HepG2 (cell line): ENCODE results near the gene SPI1. TPM values are rescaled to one million over a fixed set of nuclear protein-coding genes. Genes with fewer than 3 reads are reported as not detected.

Experiments
- FOXK2 ChIP-seq: fragments of 450-650 bp; IDR thresholded peaks from 2 replicates; pipeline ENCODE4 v1.6.1; 2016
- KAT8 ChIP-seq: IDR thresholded peaks from 2 replicates; pipeline ENCODE4 v1.6.1; 2016; ENCODE audit warnings: missing genetic modification reagents, missing compliant biosample characterization
- RFX5 ChIP-seq: IDR thresholded peaks from 2 replicates; pipeline ENCODE4 v1.6.1; 2011; ENCODE audit warnings: low read depth, low read length, improper control_type of control experiment
- SIN3B ChIP-seq: fragments of 150-350 bp; IDR thresholded peaks from 2 replicates; pipeline ENCODE4 v1.6.1; 2014; ENCODE audit warnings: low read length
- SOX6 ChIP-seq, 2 experiments: fragments of 450-650 bp in 1 of 2; sonication (generic) in 1 of 2; formaldehyde crosslinking in 1 of 2; IDR thresholded peaks; 2 replicates each; pipeline versions ENCODE4 v1.4.0 to v1.6.1; 2017 to 2020; ENCODE audit warnings: antibody characterized with exemption in 1 of 2, mild to moderate bottlenecking in 1 of 2, missing genetic modification reagents in 1 of 2
- SRY ChIP-seq: sonication (generic); formaldehyde crosslinking; IDR thresholded peaks from 2 replicates; pipeline ENCODE4 v1.8.0; 2022; ENCODE audit warnings: mild to moderate bottlenecking, missing genetic modification reagents
- STAT5B ChIP-seq: sonication (generic); formaldehyde crosslinking; IDR thresholded peaks from 2 replicates; pipeline ENCODE4 v1.4.0; 2020; ENCODE audit warnings: missing genetic modification reagents
- TBP ChIP-seq: sonication (generic); formaldehyde crosslinking; IDR thresholded peaks from 2 replicates; pipeline ENCODE4 v1.5.0; 2020; ENCODE audit warnings: missing genetic modification reagents
- TEAD3 ChIP-seq: optimal IDR thresholded peaks from 2 replicates; pipeline ENCODE3; 2016; ENCODE audit warnings: borderline replicate concordance
- ZFP41 ChIP-seq: sonication (generic); formaldehyde crosslinking; IDR thresholded peaks from 2 replicates; pipeline ENCODE4 v1.4.0; 2020; ENCODE audit warnings: mild to moderate bottlenecking, missing genetic modification reagents, borderline replicate concordance
- ZNF10 ChIP-seq: sonication (generic); formaldehyde crosslinking; IDR thresholded peaks from 2 replicates; pipeline ENCODE4 v1.4.0; 2020; ENCODE audit warnings: mild to moderate bottlenecking, low read depth, missing genetic modification reagents, borderline replicate concordance
- ZNF12 ChIP-seq: sonication (generic); formaldehyde crosslinking; IDR thresholded peaks from 2 replicates; pipeline ENCODE4 v1.5.0; 2020; ENCODE audit warnings: missing genetic modification reagents
- ZNF331 ChIP-seq: sonication (generic); formaldehyde crosslinking; IDR thresholded peaks from 2 replicates; pipeline ENCODE4 v1.4.0; 2020; ENCODE audit warnings: missing genetic modification reagents
- ZNF431 ChIP-seq: sonication (generic); formaldehyde crosslinking; IDR thresholded peaks from 2 replicates; pipeline ENCODE4 v1.9.0; 2022; ENCODE audit warnings: missing genetic modification reagents, low read depth, mild to moderate bottlenecking, borderline replicate concordance
- ZNF550 ChIP-seq: sonication (generic); formaldehyde crosslinking; IDR thresholded peaks from 2 replicates; pipeline ENCODE4 v1.4.0; 2020; ENCODE audit warnings: mild to moderate bottlenecking, missing genetic modification reagents, borderline replicate concordance
- ZNF572 ChIP-seq: sonication (generic); formaldehyde crosslinking; IDR thresholded peaks from 2 replicates; pipeline ENCODE4 v1.5.1; 2020; ENCODE audit warnings: mild to moderate bottlenecking, missing genetic modification reagents
- ZNF720 ChIP-seq: sonication (generic); formaldehyde crosslinking; IDR thresholded peaks from 2 replicates; pipeline ENCODE4 v1.4.0; 2020; ENCODE audit warnings: missing genetic modification reagents
- ZNF850 ChIP-seq: sonication (generic); formaldehyde crosslinking; conservative IDR thresholded peaks from 2 replicates; pipeline ENCODE4 v1.9.0; 2021; ENCODE audit warnings: mild to moderate bottlenecking, missing genetic modification reagents
- polyA plus RNA-seq, 8 experiments: library from polyadenylated mRNA; depleted of rRNA in 3 of 8; stranded (reverse) in 7 of 8; unstranded in 1 of 8; fragments of >200 nt; fragmentation: Illumina TruSeq in 4 of 8; extraction: Trizol in 4 of 8; gene quantifications; 2 replicates each; pipeline versions ENCODE4 v1.2.1 to v1.2.3, GENCODE V29; 2011 to 2016; ENCODE audit warnings: low read depth in 4 of 8, missing spikeins in 1 of 8, mixed read lengths in 1 of 8; ENCODE audit not compliant: insufficient read depth in 1 of 8
- total RNA-seq, 5 experiments: library from RNA; depleted of rRNA; stranded (reverse); fragments of >200 nt; fragmentation: Illumina TruSeq; extraction: Trizol; gene quantifications; 2 replicates each; pipeline ENCODE4 v1.2.3, GENCODE V29; 2016; ENCODE audit warnings: low read depth in 1 of 5
- TF ChIP-seq, protein P1 (sequence below): sonication (generic); formaldehyde crosslinking; IDR thresholded peaks from 2 replicates; pipeline ENCODE4 v1.5.0; 2020; ENCODE audit warnings: missing genetic modification reagents
- TF ChIP-seq, protein P2 (sequence below): IDR thresholded peaks from 2 replicates; pipeline ENCODE4 v1.4.0; 2020; ENCODE audit warnings: mild to moderate bottlenecking, missing genetic modification reagents
- TF ChIP-seq, protein P3 (sequence below): sonication (generic); formaldehyde crosslinking; IDR thresholded peaks from 2 replicates; pipeline ENCODE4 v1.8.0; 2022; ENCODE audit warnings: missing genetic modification reagents, low read depth, mild to moderate bottlenecking, borderline replicate concordance
- TF ChIP-seq, protein P4 (sequence below): IDR thresholded peaks from 2 replicates; pipeline ENCODE4 v1.6.1; 2018; ENCODE audit warnings: missing genetic modification reagents, mild to moderate bottlenecking, missing compliant biosample characterization

SPI1 gene
- total and polyA plus RNA-seq, 2 of the 13 experiments (the other 11 are each of a cell fraction or from before 2014, with no cell fraction given) = not detected

DNA sequence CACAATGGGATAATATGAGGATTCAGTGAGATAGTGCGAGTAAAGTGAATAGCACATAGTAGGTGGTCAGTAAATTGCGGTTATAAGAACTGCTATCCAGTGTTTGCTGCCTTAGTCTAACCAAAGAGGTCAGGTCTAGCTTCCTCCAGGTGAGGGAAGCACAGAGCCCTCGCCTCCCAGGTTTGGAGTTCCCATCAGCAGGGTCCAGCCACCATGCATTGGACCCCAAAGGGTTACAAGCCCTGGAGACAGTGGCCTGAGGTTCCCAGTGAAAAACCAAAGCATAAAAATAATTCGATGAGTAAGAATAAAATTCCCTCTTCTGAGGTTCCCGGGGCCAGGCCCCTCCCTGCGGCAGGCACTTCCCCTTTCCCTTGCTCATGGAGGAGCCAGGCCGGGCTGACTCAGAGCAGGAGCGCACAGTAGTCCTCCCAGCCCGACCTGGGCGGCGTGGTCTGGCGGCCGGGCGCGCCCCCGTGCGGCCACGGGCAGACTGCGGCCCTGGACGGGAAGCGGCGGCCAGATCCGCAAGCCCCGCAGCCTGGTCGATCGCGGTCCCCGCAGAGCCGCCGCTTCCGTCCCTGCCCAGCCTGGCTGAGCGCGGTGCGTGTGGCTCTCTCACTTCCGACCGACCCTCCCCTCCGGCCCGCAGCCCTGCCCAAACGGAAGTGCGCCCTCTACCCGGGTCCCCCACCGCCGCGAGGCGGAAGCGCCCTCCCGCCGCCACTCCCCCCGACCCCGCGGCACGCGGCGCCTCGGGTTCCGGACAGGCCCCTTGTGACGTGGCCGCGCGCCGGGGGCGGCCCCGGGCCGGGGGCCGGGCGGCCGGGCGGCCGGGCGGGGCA is 29.6 kb upstream of the SPI1 start, which contains the start of gene SLC39A13 (continued):
- TF ChIP-seq ZNF850 (CRISPR knock-in tag) (peak; percentile 95; the same call in 1 of the 2 replicates), ZNF331 (CRISPR knock-in tag) (peak; percentile 79), SRY (CRISPR knock-in tag) (peak; percentile 71), ZFP41 (no peak), SOX6 (IDR thresholded peaks at IDR 0.05) (no peak), SOX6 (CRISPR knock-in tag; IDR thresholded peaks at IDR 0.05) (peak; percentile 56; the same call in 1 of the 2 replicates), ZNF720 (no peak), SIN3B (peak; percentile 78), ZNF550 (CRISPR knock-in tag) (no peak), RFX5 (0 out of 2 replicates have a peak, but pooled peaks have one; percentile 34), TEAD3 (peak; percentile 46), ZNF431 (CRISPR knock-in tag) (peak; percentile 93), FOXK2 (0 out of 2 replicates have a peak, but pooled peaks have one; percentile 44), STAT5B (no peak), KAT8 (CRISPR knock-in tag) (peak; percentile 99), ZNF572 (no peak), ZNF10 (0 out of 2 replicates have a peak, but pooled peaks have one; percentile 60), TBP (peak; percentile 60; the same call in 1 of the 2 replicates), ZNF12 (CRISPR knock-in tag) (peak; percentile 42; the same call in 1 of the 2 replicates)
- TF ChIP-seq, protein P1, sequence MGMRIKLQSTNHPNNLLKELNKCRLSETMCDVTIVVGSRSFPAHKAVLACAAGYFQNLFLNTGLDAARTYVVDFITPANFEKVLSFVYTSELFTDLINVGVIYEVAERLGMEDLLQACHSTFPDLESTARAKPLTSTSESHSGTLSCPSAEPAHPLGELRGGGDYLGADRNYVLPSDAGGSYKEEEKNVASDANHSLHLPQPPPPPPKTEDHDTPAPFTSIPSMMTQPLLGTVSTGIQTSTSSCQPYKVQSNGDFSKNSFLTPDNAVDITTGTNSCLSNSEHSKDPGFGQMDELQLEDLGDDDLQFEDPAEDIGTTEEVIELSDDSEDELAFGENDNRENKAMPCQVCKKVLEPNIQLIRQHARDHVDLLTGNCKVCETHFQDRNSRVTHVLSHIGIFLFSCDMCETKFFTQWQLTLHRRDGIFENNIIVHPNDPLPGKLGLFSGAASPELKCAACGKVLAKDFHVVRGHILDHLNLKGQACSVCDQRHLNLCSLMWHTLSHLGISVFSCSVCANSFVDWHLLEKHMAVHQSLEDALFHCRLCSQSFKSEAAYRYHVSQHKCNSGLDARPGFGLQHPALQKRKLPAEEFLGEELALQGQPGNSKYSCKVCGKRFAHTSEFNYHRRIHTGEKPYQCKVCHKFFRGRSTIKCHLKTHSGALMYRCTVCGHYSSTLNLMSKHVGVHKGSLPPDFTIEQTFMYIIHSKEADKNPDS (CRISPR knock-in tag) = peak; percentile 18; the same call in 1 of the 2 replicates
- TF ChIP-seq, protein P2, sequence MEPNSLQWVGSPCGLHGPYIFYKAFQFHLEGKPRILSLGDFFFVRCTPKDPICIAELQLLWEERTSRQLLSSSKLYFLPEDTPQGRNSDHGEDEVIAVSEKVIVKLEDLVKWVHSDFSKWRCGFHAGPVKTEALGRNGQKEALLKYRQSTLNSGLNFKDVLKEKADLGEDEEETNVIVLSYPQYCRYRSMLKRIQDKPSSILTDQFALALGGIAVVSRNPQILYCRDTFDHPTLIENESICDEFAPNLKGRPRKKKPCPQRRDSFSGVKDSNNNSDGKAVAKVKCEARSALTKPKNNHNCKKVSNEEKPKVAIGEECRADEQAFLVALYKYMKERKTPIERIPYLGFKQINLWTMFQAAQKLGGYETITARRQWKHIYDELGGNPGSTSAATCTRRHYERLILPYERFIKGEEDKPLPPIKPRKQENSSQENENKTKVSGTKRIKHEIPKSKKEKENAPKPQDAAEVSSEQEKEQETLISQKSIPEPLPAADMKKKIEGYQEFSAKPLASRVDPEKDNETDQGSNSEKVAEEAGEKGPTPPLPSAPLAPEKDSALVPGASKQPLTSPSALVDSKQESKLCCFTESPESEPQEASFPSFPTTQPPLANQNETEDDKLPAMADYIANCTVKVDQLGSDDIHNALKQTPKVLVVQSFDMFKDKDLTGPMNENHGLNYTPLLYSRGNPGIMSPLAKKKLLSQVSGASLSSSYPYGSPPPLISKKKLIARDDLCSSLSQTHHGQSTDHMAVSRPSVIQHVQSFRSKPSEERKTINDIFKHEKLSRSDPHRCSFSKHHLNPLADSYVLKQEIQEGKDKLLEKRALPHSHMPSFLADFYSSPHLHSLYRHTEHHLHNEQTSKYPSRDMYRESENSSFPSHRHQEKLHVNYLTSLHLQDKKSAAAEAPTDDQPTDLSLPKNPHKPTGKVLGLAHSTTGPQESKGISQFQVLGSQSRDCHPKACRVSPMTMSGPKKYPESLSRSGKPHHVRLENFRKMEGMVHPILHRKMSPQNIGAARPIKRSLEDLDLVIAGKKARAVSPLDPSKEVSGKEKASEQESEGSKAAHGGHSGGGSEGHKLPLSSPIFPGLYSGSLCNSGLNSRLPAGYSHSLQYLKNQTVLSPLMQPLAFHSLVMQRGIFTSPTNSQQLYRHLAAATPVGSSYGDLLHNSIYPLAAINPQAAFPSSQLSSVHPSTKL (CRISPR knock-in tag) = peak; percentile 54; the same call in 1 of the 2 replicates
- TF ChIP-seq, protein P3, sequence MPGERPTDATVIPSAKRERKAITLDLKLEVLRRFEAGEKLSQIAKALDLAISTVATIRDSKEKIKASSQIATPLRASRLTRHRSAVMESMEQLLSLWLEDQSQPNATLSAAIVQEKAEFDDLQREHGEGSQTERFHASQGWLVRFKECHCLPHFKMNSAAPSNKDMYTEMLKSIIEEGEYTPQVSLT (CRISPR knock-in tag) = 0 out of 2 replicates have a peak, but pooled peaks have one; percentile 15
- TF ChIP-seq, protein P4, sequence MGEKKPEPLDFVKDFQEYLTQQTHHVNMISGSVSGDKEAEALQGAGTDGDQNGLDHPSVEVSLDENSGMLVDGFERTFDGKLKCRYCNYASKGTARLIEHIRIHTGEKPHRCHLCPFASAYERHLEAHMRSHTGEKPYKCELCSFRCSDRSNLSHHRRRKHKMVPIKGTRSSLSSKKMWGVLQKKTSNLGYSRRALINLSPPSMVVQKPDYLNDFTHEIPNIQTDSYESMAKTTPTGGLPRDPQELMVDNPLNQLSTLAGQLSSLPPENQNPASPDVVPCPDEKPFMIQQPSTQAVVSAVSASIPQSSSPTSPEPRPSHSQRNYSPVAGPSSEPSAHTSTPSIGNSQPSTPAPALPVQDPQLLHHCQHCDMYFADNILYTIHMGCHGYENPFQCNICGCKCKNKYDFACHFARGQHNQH (CRISPR knock-in tag) = peak; percentile 87
